GM23338 (cell line): ENCODE results near the gene GPT2. TPM values are rescaled to one million over a fixed set of nuclear protein-coding genes. Genes with fewer than 3 reads are reported as not detected.

ENCODE experiments used
- ATAC-seq: fragments of 200-7000 bp; cut with Tn5 transposase; 3 replicates; pipeline ENCODE4 v1.9.1; 2020
- DNase-seq: peaks from one replicate; pipeline ENCODE4 v3.0.0-alpha.2; 2015; ENCODE audit warnings: low spot score
- H2AFZ ChIP-seq: fragments of 200-600 bp; sonication (generic); 2 replicates; pipeline ENCODE4 v1.8.0; 2016; ENCODE audit warnings: antibody characterized with exemption, mild to moderate bottlenecking, moderate library complexity
- H3F3A ChIP-seq: fragments of 200-600 bp; sonication (generic); replicated peaks from 2 replicates; pipeline ENCODE4 v1.8.0; 2017; ENCODE audit warnings: antibody characterized with exemption, mixed run types, low read depth
- H3K27ac ChIP-seq: fragments of 200-600 bp; sonication (generic); 2 replicates; pipeline ENCODE4 v1.6.1; 2016; ENCODE audit warnings: low read depth
- H3K27me3 ChIP-seq: fragments of 200-600 bp; sonication (generic); 2 replicates; pipeline ENCODE4 v1.8.0; 2016; ENCODE audit warnings: mild to moderate bottlenecking, mixed run types, moderate library complexity; ENCODE audit not compliant: insufficient read depth
- H3K36me3 ChIP-seq: fragments of 200-600 bp; sonication (generic); 2 replicates; pipeline ENCODE4 v1.8.0; 2016; ENCODE audit warnings: mild to moderate bottlenecking; ENCODE audit not compliant: insufficient read depth
- H3K4me1 ChIP-seq: fragments of 200-600 bp; sonication (generic); 2 replicates; pipeline ENCODE4 v1.8.0; 2016; ENCODE audit warnings: mild to moderate bottlenecking, moderate library complexity; ENCODE audit not compliant: insufficient read depth
- H3K4me2 ChIP-seq: fragments of 200-600 bp; sonication (generic); 2 replicates; pipeline ENCODE4 v1.7.1; 2017; ENCODE audit warnings: mixed run types
- H3K4me3 ChIP-seq: fragments of 200-600 bp; sonication (generic); 2 replicates; pipeline ENCODE4 v1.6.1; 2016; ENCODE audit warnings: mixed run types
- H3K79me2 ChIP-seq: fragments of 200-600 bp; sonication (generic); replicated peaks from 2 replicates; pipeline ENCODE4 v1.8.0; 2017; ENCODE audit warnings: mild to moderate bottlenecking; ENCODE audit not compliant: insufficient read depth
- H3K9me2 ChIP-seq: fragments of 200-600 bp; sonication (generic); 2 replicates; pipeline ENCODE4 v1.8.0; 2017; ENCODE audit not compliant: insufficient read depth
- H4K20me1 ChIP-seq: fragments of 200-600 bp; sonication (generic); replicated peaks from 2 replicates; pipeline ENCODE4 v1.8.0; 2017; ENCODE audit warnings: mild to moderate bottlenecking; ENCODE audit not compliant: insufficient read depth
- H3K27ac Mint-ChIP-seq: 2 replicates; pipeline ENCODE4 v1.8.0; 2020; ENCODE audit warnings: inconsistent platforms, mild to moderate bottlenecking, moderate library complexity, mixed read lengths
- H3K27me3 Mint-ChIP-seq: 3 replicates; pipeline ENCODE4 v1.8.0; 2022; ENCODE audit warnings: low read depth, mild to moderate bottlenecking, moderate library complexity, mixed read lengths, inconsistent platforms; ENCODE audit not compliant: insufficient read depth, poor library complexity
- H3K36me3 Mint-ChIP-seq: 3 replicates; pipeline ENCODE4 v1.8.0; 2021; ENCODE audit warnings: low read depth, mild to moderate bottlenecking, inconsistent platforms, moderate library complexity, mixed read lengths
- H3K4me1 Mint-ChIP-seq: 3 replicates; pipeline ENCODE4 v1.8.0; 2020; ENCODE audit warnings: mild to moderate bottlenecking, inconsistent platforms, mixed read lengths
- H3K4me3 Mint-ChIP-seq: 3 replicates; pipeline ENCODE4 v1.8.0; 2021; ENCODE audit warnings: moderate library complexity, mild to moderate bottlenecking, inconsistent platforms, mixed read lengths
- H3K9me3 Mint-ChIP-seq: 3 replicates; pipeline ENCODE4 v1.8.0; 2020; ENCODE audit warnings: moderate library complexity, mild to moderate bottlenecking, inconsistent platforms, mixed read lengths
- CREB1 ChIP-seq: fragments of 250-450 bp; sonication (Bioruptor Pico); IDR thresholded peaks from 2 replicates; pipeline ENCODE4 v1.5.0; 2020; ENCODE audit warnings: low read depth, mild to moderate bottlenecking, moderate library complexity
- NANOG ChIP-seq: IDR thresholded peaks from 2 replicates; pipeline ENCODE4 v1.6.1; 2016; ENCODE audit warnings: antibody characterized with exemption, borderline replicate concordance
- POLR2AphosphoS5 ChIP-seq: IDR thresholded peaks from 2 replicates; pipeline ENCODE4 v1.6.1; 2016; ENCODE audit warnings: antibody characterized with exemption, low read depth
- STAT1 ChIP-seq: IDR thresholded peaks from one replicate; pipeline ENCODE4 v1.6.1; 2016; ENCODE audit warnings: antibody characterized with exemption; ENCODE audit not compliant: unreplicated experiment
- ZNF114 ChIP-seq: fragments of 250-450 bp; sonication (Bioruptor Pico); IDR thresholded peaks from 2 replicates; pipeline ENCODE4 v1.5.0; 2020; ENCODE audit warnings: mild to moderate bottlenecking, moderate library complexity
- polyA plus RNA-seq: library from polyadenylated mRNA; unstranded; fragments of >200 nt; fragmentation: Nextera tagmentation; extraction: Ambion mirVana; gene quantifications from 2 replicates; pipeline ENCODE4 v1.2.1, GENCODE V29; 2016
- total RNA-seq: library from RNA; depleted of rRNA; stranded (reverse); fragments of >200 nt; shearing (Covaris generic); gene quantifications from 2 replicates; pipeline ENCODE4 v1.2.3, GENCODE V29; 2014
- TF ChIP-seq, protein P1 (sequence below): IDR thresholded peaks from one replicate; pipeline ENCODE4 v1.6.1; 2018; ENCODE audit warnings: antibody characterized with exemption; ENCODE audit not compliant: unreplicated experiment
- TF ChIP-seq, protein P2 (sequence below): fragments of 250-450 bp; sonication (Bioruptor Pico); IDR thresholded peaks from 2 replicates; pipeline ENCODE4 v1.5.0; 2020; ENCODE audit warnings: mild to moderate bottlenecking, moderate library complexity
- TF ChIP-seq, protein P3 (sequence below), 2 experiments: fragments of 200-600 bp in 1 of 2; sonication (generic) in 1 of 2; conservative IDR thresholded peaks; 2 replicates each; pipeline versions ENCODE4 v1.5.1 to v1.6.1; 2016 to 2017; ENCODE audit warnings: antibody characterized with exemption in 2 of 2, low read depth in 2 of 2, mild to moderate bottlenecking in 2 of 2, moderate library complexity in 1 of 2

The GPT2 gene
- total and polyA plus RNA-seq, 2 experiments from 2014 or later = 48.5 to 81.0 TPM

DNA sequence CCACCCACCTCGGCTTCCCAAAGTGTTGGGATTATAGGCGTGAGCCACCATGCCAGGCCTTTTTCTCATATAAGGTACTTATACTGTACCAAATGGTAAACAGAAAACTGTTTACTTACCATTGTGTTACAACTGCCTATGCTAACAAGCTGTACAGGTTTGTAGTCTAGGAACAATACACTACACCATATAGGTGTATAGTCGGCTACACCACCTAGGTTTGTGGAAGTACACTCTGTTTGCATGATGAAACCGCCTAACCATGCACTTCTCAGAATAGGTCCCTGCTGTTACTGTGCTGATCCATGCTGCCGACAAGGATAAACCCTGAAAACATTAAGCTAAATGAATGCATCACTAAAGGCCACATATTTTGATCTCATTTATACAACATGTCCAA is 70.4 kb downstream of the GPT2 start:
- Histone ChIP-seq H3K27ac (peak overlapping the region; percentile 35; the same call in 1 of the 2 replicates), H3F3A (no peaks in the 10 kb centered on the region), H3K4me2 (no peak overlapping the region), H3K36me3 (peaks cover 27% of the 10 kb centered on the region), H3K79me2 (peaks cover 6% of the 10 kb centered on the region), H3K9me2 (no peaks in the 10 kb centered on the region), H3K4me3 (no peak overlapping the region), H3K27me3 (no peaks in the 10 kb centered on the region), H4K20me1 (no peaks in the 10 kb centered on the region), H3K4me1 (peaks cover 6% of the 10 kb centered on the region), H2AFZ (no peak overlapping the region)
- Mint-ChIP-seq H3K27me3 (peaks cover 5% of the 10 kb centered on the region), H3K4me3 (no peak overlapping the region), H3K27ac (no peak overlapping the region), H3K9me3 (no peaks in the 10 kb centered on the region), H3K36me3 (peaks cover 53% of the 10 kb centered on the region), H3K4me1 (peaks cover 4% of the 10 kb centered on the region; the same call in 2 of the 3 replicates)
- TF ChIP-seq ZNF114 (no peak), CREB1 (CRISPR knock-in tag) (no peak)
- DNase-seq (no peak), ATAC-seq (no peak; the same call in 2 of the 3 replicates)

DNA sequence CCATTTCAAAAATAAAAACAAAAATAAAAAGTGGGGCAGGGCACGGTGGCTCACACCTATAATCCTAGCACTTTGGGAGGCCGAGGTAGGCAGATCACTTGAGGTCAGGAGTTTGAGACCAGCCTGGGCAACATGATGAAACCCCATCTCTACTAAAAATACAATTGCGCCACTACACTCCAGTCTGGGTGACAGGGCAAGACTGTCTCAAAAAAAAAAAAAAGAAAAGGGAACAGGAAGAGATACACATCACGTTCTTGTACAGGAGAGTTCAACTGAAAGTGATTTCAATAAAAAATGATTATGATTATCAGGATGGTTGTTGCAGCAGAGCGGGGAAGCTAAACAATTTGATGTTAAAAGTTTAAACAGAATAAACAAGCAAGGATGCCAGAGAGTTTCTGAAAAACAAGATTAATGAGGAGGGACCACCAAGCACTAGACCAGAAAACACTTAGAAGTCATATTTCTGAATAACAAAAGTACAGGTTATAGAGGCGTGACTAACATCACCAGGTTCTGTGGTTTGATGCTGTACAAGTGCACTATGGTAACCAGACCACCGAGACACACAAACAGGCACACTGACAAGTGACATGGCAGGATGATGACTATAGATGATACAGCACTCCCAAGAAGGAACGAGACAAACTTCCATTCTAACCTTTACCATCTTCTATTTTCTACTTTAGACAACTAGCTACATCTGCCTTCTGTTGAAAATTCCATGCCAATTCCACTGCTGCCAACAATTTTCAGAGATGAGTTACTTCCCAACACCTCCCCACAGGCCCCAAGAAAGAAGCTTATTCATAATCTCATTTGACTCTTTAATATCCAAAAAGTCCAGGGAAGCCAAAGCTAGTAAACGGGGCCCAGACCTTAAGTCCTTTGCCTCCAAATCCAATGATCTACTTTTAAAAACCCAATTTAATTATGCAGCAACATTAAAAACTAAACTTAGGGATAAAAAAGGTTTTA is 77.5 kb downstream of the GPT2 start:
- Histone ChIP-seq H3K27ac (peak overlapping the region; percentile 80), H3K4me3 (no peak overlapping the region), H2AFZ (no peak overlapping the region), H3K4me1 (peaks cover 16% of the 10 kb centered on the region), H3K27me3 (no peaks in the 10 kb centered on the region), H3K79me2 (peaks cover 67% of the 10 kb centered on the region), H4K20me1 (peaks cover 6% of the 10 kb centered on the region; the same call in 1 of the 2 replicates), H3K9me2 (no peaks in the 10 kb centered on the region), H3F3A (no peaks in the 10 kb centered on the region), H3K36me3 (peaks cover 58% of the 10 kb centered on the region), H3K4me2 (no peak overlapping the region)
- peak overlapping the region; percentile 91 for H3K27ac Mint-ChIP-seq
- no peak for DNase-seq
- H3K9me3 Mint-ChIP-seq = no peaks in the 10 kb centered on the region
- H3K4me1 Mint-ChIP-seq = peaks cover 25% of the 10 kb centered on the region
- TF ChIP-seq, protein P1, sequence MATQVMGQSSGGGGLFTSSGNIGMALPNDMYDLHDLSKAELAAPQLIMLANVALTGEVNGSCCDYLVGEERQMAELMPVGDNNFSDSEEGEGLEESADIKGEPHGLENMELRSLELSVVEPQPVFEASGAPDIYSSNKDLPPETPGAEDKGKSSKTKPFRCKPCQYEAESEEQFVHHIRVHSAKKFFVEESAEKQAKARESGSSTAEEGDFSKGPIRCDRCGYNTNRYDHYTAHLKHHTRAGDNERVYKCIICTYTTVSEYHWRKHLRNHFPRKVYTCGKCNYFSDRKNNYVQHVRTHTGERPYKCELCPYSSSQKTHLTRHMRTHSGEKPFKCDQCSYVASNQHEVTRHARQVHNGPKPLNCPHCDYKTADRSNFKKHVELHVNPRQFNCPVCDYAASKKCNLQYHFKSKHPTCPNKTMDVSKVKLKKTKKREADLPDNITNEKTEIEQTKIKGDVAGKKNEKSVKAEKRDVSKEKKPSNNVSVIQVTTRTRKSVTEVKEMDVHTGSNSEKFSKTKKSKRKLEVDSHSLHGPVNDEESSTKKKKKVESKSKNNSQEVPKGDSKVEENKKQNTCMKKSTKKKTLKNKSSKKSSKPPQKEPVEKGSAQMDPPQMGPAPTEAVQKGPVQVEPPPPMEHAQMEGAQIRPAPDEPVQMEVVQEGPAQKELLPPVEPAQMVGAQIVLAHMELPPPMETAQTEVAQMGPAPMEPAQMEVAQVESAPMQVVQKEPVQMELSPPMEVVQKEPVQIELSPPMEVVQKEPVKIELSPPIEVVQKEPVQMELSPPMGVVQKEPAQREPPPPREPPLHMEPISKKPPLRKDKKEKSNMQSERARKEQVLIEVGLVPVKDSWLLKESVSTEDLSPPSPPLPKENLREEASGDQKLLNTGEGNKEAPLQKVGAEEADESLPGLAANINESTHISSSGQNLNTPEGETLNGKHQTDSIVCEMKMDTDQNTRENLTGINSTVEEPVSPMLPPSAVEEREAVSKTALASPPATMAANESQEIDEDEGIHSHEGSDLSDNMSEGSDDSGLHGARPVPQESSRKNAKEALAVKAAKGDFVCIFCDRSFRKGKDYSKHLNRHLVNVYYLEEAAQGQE = no peak
- TF ChIP-seq, protein P2, sequence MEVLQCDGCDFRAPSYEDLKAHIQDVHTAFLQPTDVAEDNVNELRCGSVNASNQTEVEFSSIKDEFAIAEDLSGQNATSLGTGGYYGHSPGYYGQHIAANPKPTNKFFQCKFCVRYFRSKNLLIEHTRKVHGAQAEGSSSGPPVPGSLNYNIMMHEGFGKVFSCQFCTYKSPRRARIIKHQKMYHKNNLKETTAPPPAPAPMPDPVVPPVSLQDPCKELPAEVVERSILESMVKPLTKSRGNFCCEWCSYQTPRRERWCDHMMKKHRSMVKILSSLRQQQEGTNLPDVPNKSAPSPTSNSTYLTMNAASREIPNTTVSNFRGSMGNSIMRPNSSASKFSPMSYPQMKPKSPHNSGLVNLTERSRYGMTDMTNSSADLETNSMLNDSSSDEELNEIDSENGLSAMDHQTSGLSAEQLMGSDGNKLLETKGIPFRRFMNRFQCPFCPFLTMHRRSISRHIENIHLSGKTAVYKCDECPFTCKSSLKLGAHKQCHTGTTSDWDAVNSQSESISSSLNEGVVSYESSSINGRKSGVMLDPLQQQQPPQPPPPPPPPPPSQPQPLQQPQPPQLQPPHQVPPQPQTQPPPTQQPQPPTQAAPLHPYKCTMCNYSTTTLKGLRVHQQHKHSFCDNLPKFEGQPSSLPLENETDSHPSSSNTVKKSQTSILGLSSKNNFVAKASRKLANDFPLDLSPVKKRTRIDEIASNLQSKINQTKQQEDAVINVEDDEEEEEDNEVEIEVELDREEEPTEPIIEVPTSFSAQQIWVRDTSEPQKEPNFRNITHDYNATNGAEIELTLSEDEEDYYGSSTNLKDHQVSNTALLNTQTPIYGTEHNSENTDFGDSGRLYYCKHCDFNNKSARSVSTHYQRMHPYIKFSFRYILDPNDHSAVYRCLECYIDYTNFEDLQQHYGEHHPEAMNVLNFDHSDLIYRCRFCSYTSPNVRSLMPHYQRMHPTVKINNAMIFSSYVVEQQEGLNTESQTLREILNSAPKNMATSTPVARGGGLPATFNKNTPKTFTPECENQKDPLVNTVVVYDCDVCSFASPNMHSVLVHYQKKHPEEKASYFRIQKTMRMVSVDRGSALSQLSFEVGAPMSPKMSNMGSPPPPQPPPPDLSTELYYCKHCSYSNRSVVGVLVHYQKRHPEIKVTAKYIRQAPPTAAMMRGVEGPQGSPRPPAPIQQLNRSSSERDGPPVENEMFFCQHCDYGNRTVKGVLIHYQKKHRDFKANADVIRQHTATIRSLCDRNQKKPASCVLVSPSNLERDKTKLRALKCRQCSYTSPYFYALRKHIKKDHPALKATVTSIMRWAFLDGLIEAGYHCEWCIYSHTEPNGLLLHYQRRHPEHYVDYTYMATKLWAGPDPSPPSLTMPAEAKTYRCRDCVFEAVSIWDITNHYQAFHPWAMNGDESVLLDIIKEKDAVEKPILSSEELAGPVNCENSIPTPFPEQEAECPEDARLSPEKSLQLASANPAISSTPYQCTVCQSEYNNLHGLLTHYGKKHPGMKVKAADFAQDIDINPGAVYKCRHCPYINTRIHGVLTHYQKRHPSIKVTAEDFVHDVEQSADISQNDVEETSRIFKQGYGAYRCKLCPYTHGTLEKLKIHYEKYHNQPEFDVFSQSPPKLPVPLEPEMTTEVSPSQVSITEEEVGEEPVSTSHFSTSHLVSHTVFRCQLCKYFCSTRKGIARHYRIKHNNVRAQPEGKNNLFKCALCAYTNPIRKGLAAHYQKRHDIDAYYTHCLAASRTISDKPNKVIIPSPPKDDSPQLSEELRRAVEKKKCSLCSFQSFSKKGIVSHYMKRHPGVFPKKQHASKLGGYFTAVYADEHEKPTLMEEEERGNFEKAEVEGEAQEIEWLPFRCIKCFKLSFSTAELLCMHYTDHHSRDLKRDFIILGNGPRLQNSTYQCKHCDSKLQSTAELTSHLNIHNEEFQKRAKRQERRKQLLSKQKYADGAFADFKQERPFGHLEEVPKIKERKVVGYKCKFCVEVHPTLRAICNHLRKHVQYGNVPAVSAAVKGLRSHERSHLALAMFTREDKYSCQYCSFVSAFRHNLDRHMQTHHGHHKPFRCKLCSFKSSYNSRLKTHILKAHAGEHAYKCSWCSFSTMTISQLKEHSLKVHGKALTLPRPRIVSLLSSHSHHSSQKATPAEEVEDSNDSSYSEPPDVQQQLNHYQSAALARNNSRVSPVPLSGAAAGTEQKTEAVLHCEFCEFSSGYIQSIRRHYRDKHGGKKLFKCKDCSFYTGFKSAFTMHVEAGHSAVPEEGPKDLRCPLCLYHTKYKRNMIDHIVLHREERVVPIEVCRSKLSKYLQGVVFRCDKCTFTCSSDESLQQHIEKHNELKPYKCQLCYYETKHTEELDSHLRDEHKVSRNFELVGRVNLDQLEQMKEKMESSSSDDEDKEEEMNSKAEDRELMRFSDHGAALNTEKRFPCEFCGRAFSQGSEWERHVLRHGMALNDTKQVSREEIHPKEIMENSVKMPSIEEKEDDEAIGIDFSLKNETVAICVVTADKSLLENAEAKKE (CRISPR knock-in tag) = no peak
- TF ChIP-seq STAT1 (no peak), NANOG (no peak), CREB1 (CRISPR knock-in tag) (no peak), POLR2AphosphoS5 (no peak)
- TF ChIP-seq, protein P3, sequence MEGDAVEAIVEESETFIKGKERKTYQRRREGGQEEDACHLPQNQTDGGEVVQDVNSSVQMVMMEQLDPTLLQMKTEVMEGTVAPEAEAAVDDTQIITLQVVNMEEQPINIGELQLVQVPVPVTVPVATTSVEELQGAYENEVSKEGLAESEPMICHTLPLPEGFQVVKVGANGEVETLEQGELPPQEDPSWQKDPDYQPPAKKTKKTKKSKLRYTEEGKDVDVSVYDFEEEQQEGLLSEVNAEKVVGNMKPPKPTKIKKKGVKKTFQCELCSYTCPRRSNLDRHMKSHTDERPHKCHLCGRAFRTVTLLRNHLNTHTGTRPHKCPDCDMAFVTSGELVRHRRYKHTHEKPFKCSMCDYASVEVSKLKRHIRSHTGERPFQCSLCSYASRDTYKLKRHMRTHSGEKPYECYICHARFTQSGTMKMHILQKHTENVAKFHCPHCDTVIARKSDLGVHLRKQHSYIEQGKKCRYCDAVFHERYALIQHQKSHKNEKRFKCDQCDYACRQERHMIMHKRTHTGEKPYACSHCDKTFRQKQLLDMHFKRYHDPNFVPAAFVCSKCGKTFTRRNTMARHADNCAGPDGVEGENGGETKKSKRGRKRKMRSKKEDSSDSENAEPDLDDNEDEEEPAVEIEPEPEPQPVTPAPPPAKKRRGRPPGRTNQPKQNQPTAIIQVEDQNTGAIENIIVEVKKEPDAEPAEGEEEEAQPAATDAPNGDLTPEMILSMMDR (conservative IDR thresholded peaks at IDR 0.05; ENCODE audit: low read depth in 2 of 2) = no peak
- H3K4me3 Mint-ChIP-seq = no peak overlapping the region
- no peak for ATAC-seq
- peaks cover 98% of the 10 kb centered on the region for H3K36me3 Mint-ChIP-seq
- H3K27me3 Mint-ChIP-seq = peaks cover 2% of the 10 kb centered on the region
